Kidney (tissue), 14 donors: ENCODE results near the gene TCN2. TPM values are rescaled to one million over a fixed set of nuclear protein-coding genes. Genes with fewer than 3 reads are reported as not detected.

Experiments used
- DNase-seq, 5 donors: peaks; one replicate each; pipeline ENCODE4 v3.0.0-alpha.2; 2013 to 2020
- FAIRE-seq: peaks from 2 replicates; lab custom pipeline; 2012; peaks lifted over from hg19 to GRCh38; lab: Jason Lieb, UNC
- H3K27ac ChIP-seq, 2 donors: one replicate each; pipeline ENCODE4 v1.7.0; 2013; ENCODE audit warnings: low read depth in 2 of 2, low read length in 2 of 2, inconsistent platforms in 1 of 2
- H3K27me3 ChIP-seq: one replicate; pipeline ENCODE4 v1.7.1; 2013; ENCODE audit warnings: low read length, inconsistent platforms; ENCODE audit not compliant: control insufficient read depth, insufficient read depth
- H3K36me3 ChIP-seq, 3 donors: one replicate each; pipeline versions ENCODE4 v1.7.0 to v1.7.1; 2013; ENCODE audit warnings: low read length in 3 of 3, control low read depth in 1 of 3, inconsistent platforms in 1 of 3; ENCODE audit not compliant: insufficient read depth in 3 of 3, control insufficient read depth in 2 of 3
- H3K4me1 ChIP-seq, 3 donors: one replicate each; pipeline versions ENCODE4 v1.7.0 to v1.7.1; 2013; ENCODE audit warnings: low read length in 3 of 3, inconsistent platforms in 1 of 3, low read depth in 1 of 3; ENCODE audit not compliant: control insufficient read depth in 2 of 3, insufficient read depth in 2 of 3
- H3K4me3 ChIP-seq, 3 donors: one replicate each; pipeline versions ENCODE4 v1.7.0 to v1.8.1; 2013; ENCODE audit warnings: low read length in 3 of 3, control low read depth in 1 of 3, inconsistent platforms in 1 of 3
- H3K9ac ChIP-seq, 3 donors: one replicate each; pipeline versions ENCODE4 v1.7.0 to v1.7.1; 2013; ENCODE audit warnings: low read length in 3 of 3, control low read depth in 1 of 3, inconsistent platforms in 1 of 3
- H3K9me3 ChIP-seq, 3 donors: one replicate each; pipeline versions ENCODE4 v1.7.0 to v1.7.1; 2013; ENCODE audit warnings: low read length in 3 of 3, control low read depth in 1 of 3, inconsistent platforms in 1 of 3; ENCODE audit not compliant: control insufficient read depth in 2 of 3, insufficient read depth in 1 of 3
- CTCF ChIP-seq: IDR thresholded peaks from 3 replicates; pipeline ENCODE4 v1.5.1; 2012; ENCODE audit warnings: mild to moderate bottlenecking, moderate library complexity, borderline replicate concordance; ENCODE audit not compliant: insufficient read depth; ENCODE audit errors: extremely low read depth
- intact Hi-C: fragments of 100-400 bp; cut with DNase I; formaldehyde crosslinking; loops from one replicate; pipeline ENCODE4 v1.11.1; 2022
- polyA plus RNA-seq: library from polyadenylated mRNA; stranded (reverse); fragments of 350-450 nt; fragmentation: Illumina TruSeq; extraction: RNeasy Lipid Tissue Mini Kit (QIAGEN cat#74804); gene quantifications from one replicate; pipeline ENCODE4 v1.2.3, GENCODE V29; 2014; ENCODE audit warnings: low read depth, low replicate concordance; ENCODE audit not compliant: insufficient read depth
- total RNA-seq: library from RNA; stranded (reverse); fragmentation: NEBNext Ultra II Directional; extraction: Animal tissue kit (Norgen Biotek cat#: 25700); gene quantifications from one replicate; pipeline ENCODE4 v1.2.1, GENCODE V29; 2021
- donor health status: control.
- donor health status: control.
- donor health status: control.
- donor health status: control.
- donor health status: control.
- donor health status: DM: yes; HTN: yes; CAD: no.
- donor health status: Normal renal cell carcinoma (clear cell type).

TCN2 gene
- total and polyA plus RNA-seq, 2 donors from 2014 or later = 71.3 to 174 TPM

GRCh38 chr22:30561402-30562189, 45.4 kb upstream of the TCN2 start:
- Histone ChIP-seq H3K27me3 (no peaks in the 10 kb centered on the region), H3K4me1 (peaks cover 0 to 19% (median 13%) of the 10 kb centered on the region in 3 donors), H3K27ac (no peak overlapping the region), H3K36me3 (no peaks in the 10 kb centered on the region), H3K4me3 (no peak overlapping the region), H3K9ac (no peak overlapping the region), H3K9me3 (no peaks in the 10 kb centered on the region)
- no peak for DNase-seq
- no peak for TF ChIP-seq CTCF
- FAIRE-seq = no peak
- intact Hi-C loops = no loop called here

- intact Hi-C loops = no loop called here
- H3K4me3 ChIP-seq = no peak overlapping the region
- FAIRE-seq (no peak), DNase-seq (no peak)
- no peaks in the 10 kb centered on the region for H3K9me3 ChIP-seq
- no peak overlapping the region for H3K9ac ChIP-seq
- H3K36me3 ChIP-seq = no peaks in the 10 kb centered on the region
- H3K4me1 ChIP-seq = peaks cover 0 to 19% (median 13%) of the 10 kb centered on the region in 3 donors
- no peak for TF ChIP-seq CTCF
- no peaks in the 10 kb centered on the region for H3K27me3 ChIP-seq
- no peak overlapping the region for H3K27ac ChIP-seq
Observed at GRCh38 chr22:30562366-30562765, 44.6 kb upstream of the TCN2 start.

GRCh38 chr22:30564045-30564760, 42.8 kb upstream of the TCN2 start:
- Histone ChIP-seq H3K4me1 (peaks cover 0 to 19% (median 13%) of the 10 kb centered on the region in 3 donors), H3K27me3 (no peaks in the 10 kb centered on the region), H3K9me3 (no peaks in the 10 kb centered on the region), H3K36me3 (no peaks in the 10 kb centered on the region), H3K9ac (no peak overlapping the region), H3K27ac (no peak overlapping the region), H3K4me3 (no peak overlapping the region)
- DNase-seq (no peak), FAIRE-seq (no peak)
- TF ChIP-seq CTCF = no peak
- intact Hi-C loops = no loop called here
